ENCODE measurements around the gene TEX11.

DNA sequence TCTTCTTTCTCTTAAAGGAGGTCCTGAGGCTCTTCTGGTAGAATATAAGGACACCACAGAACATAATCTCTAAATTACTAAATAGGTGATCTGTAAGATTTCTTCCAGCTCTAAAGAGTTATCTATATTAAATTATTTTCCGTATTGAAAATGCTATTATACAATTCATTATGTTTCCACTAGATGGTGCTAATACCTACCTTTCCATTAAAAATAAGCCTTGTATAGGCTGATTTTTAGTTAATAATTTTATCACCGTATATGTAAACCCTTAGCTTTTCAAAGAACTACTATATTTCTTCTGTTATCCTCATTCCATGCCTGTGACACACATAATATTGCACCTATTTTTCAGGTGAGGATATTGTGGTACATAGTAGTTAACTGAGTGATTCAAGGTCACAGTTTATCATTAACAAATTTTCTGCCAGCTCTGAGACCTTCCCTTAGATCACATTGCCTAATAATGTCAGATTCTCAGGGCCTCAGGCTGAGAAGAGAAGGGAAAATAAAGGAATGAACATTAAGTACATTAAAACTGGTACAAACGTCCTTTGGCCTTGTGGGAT, 138.8 kb downstream of the TEX11 start:
- no peak for TF ChIP-seq POLR2AphosphoS5 (IDR thresholded peaks at IDR 0.05; ENCODE audit: low read depth, low read length)
- TF ChIP-seq PBX3 (IDR thresholded peaks at IDR 0.05): no peak
